OCI-LY7 (cell line): ENCODE measurements around the gene GLCE. TPM values are rescaled to one million over a fixed set of nuclear protein-coding genes. Genes with fewer than 3 reads are reported as not detected.

Experiments
- BruUV-seq: library from RNA; stranded (reverse); fragments of 400-500 nt; replicated peaks from 2 replicates; lab custom pipeline; 2021; lab: Mats Ljungman, UMichigan
- CTCF ChIA-PET: fragments of 300-600 bp; sonication (Branson Sonifier 250); formaldehyde crosslinking; loops from one replicate; lab custom pipeline; 2022; ENCODE audit warnings: antibody characterized with exemption; ENCODE audit not compliant: unreplicated experiment; lab: Charles Lee
- POLR2A ChIA-PET: fragments of 300-600 bp; sonication (Branson Sonifier 250); formaldehyde crosslinking; loops from one replicate; lab custom pipeline; 2022; ENCODE audit warnings: antibody characterized with exemption; lab: Charles Lee
- DNase-seq: peaks from one replicate; pipeline ENCODE4 v3.0.0-alpha.2; 2015; ENCODE audit warnings: low spot score
- H2AFZ ChIP-seq: fragments of 200-600 bp; sonication (generic), shearing (Covaris generic); 2 replicates; pipeline ENCODE4 v1.6.1; 2014; ENCODE audit warnings: mild to moderate bottlenecking, antibody characterized with exemption, low read length, moderate library complexity
- H3K27ac ChIP-seq: fragments of 200-600 bp; sonication (generic); 2 replicates; pipeline ENCODE4 v1.5.1; 2014; ENCODE audit warnings: mixed run types, low read depth, mild to moderate bottlenecking, moderate library complexity, low read length, inconsistent platforms; ENCODE audit not compliant: poor library complexity, severe bottlenecking
- H3K36me3 ChIP-seq: fragments of 200-600 bp; sonication (generic); 2 replicates; pipeline ENCODE4 v1.6.1; 2014; ENCODE audit warnings: mild to moderate bottlenecking, antibody characterized with exemption, low read length, moderate library complexity, mixed read lengths; ENCODE audit not compliant: insufficient read depth
- H3K4me1 ChIP-seq: fragments of 200-600 bp; sonication (generic); 2 replicates; pipeline ENCODE4 v1.5.1; 2014; ENCODE audit warnings: mild to moderate bottlenecking, low read length; ENCODE audit not compliant: insufficient read depth, poor library complexity, severe bottlenecking
- H3K4me2 ChIP-seq: fragments of 200-600 bp; sonication (generic); 2 replicates; pipeline ENCODE4 v1.6.1; 2014; ENCODE audit warnings: mild to moderate bottlenecking, low read length
- H3K4me3 ChIP-seq: fragments of 200-600 bp; sonication (generic); 2 replicates; pipeline ENCODE4 v1.5.1; 2014; ENCODE audit warnings: mild to moderate bottlenecking, low read depth, low read length; ENCODE audit not compliant: poor library complexity, severe bottlenecking
- H3K79me2 ChIP-seq: fragments of 200-600 bp; sonication (generic); 2 replicates; pipeline ENCODE4 v1.6.1; 2016; ENCODE audit warnings: low read depth, mild to moderate bottlenecking, low read length, moderate library complexity, mixed read lengths; ENCODE audit not compliant: insufficient read depth
- H3K9me2 ChIP-seq: fragments of 200-600 bp; sonication (generic); 2 replicates; pipeline ENCODE4 v1.6.1; 2016; ENCODE audit warnings: mild to moderate bottlenecking, low read length, mixed read lengths; ENCODE audit not compliant: insufficient read depth
- H3K9me3 ChIP-seq: fragments of 200-600 bp; sonication (generic); 2 replicates; pipeline ENCODE4 v1.6.1; 2014; ENCODE audit warnings: mild to moderate bottlenecking, mixed run types, low read length, mixed read lengths
- H4K20me1 ChIP-seq: fragments of 200-600 bp; sonication (generic); 2 replicates; pipeline ENCODE4 v1.6.1; 2014; ENCODE audit warnings: mild to moderate bottlenecking, antibody characterized with exemption, low read length, moderate library complexity, mixed read lengths; ENCODE audit not compliant: insufficient read depth
- EZH2phosphoT487 ChIP-seq: fragments of 200-600 bp; sonication (generic); IDR thresholded peaks from 2 replicates; pipeline ENCODE4 v1.6.1; 2018; ENCODE audit warnings: low read depth, borderline replicate concordance, mild to moderate bottlenecking, mixed run types, antibody characterized with exemption, low read length, moderate library complexity, mixed read lengths
- intact Hi-C: fragments of 100-400 bp; cut with micrococcal nuclease; formaldehyde crosslinking; loops from one replicate; pipeline ENCODE4 v1.10.0; 2022; ENCODE audit not compliant: unreplicated experiment
- total RNA-seq, 2 experiments: library from RNA; depleted of rRNA in 1 of 2; stranded (reverse); fragments of >200 nt in 1 of 2; shearing (Covaris generic) in 1 of 2; gene quantifications; 2 replicates each; pipeline ENCODE4 v1.2.3, GENCODE V29; 2014 to 2022
- TF ChIP-seq, protein P1 (sequence below): fragments of 200-600 bp; sonication (generic); conservative IDR thresholded peaks from 2 replicates; pipeline ENCODE4 v1.5.1; 2014; ENCODE audit warnings: mild to moderate bottlenecking, antibody characterized with exemption, low read length, moderate library complexity, mixed read lengths

Gene GLCE
- total RNA-seq, 2 experiments from 2014 or later = 7.0 to 7.1 TPM

- DNase-seq = no peak
- Histone ChIP-seq H3K27ac (no peak overlapping the region), H3K4me1 (no peaks in the 10 kb centered on the region), H3K36me3 (no peaks in the 10 kb centered on the region), H3K4me3 (no peak overlapping the region), H3K4me2 (no peak overlapping the region), H3K9me2 (no peaks in the 10 kb centered on the region), H4K20me1 (no peaks in the 10 kb centered on the region), H3K9me3 (no peaks in the 10 kb centered on the region), H3K79me2 (no peaks in the 10 kb centered on the region), H2AFZ (no peak overlapping the region)
- TF ChIP-seq EZH2phosphoT487 = no peak
- TF ChIP-seq, protein P1, sequence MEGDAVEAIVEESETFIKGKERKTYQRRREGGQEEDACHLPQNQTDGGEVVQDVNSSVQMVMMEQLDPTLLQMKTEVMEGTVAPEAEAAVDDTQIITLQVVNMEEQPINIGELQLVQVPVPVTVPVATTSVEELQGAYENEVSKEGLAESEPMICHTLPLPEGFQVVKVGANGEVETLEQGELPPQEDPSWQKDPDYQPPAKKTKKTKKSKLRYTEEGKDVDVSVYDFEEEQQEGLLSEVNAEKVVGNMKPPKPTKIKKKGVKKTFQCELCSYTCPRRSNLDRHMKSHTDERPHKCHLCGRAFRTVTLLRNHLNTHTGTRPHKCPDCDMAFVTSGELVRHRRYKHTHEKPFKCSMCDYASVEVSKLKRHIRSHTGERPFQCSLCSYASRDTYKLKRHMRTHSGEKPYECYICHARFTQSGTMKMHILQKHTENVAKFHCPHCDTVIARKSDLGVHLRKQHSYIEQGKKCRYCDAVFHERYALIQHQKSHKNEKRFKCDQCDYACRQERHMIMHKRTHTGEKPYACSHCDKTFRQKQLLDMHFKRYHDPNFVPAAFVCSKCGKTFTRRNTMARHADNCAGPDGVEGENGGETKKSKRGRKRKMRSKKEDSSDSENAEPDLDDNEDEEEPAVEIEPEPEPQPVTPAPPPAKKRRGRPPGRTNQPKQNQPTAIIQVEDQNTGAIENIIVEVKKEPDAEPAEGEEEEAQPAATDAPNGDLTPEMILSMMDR = no peak
- ChIA-PET CTCF (no interaction called here), POLR2A (no interaction called here)
- intact Hi-C loops = no loop called here
- BruUV-seq = no TSS peak
Measured at GRCh38 chr15:69119001-69119400, 41.4 kb upstream of the GLCE start.

DNA sequence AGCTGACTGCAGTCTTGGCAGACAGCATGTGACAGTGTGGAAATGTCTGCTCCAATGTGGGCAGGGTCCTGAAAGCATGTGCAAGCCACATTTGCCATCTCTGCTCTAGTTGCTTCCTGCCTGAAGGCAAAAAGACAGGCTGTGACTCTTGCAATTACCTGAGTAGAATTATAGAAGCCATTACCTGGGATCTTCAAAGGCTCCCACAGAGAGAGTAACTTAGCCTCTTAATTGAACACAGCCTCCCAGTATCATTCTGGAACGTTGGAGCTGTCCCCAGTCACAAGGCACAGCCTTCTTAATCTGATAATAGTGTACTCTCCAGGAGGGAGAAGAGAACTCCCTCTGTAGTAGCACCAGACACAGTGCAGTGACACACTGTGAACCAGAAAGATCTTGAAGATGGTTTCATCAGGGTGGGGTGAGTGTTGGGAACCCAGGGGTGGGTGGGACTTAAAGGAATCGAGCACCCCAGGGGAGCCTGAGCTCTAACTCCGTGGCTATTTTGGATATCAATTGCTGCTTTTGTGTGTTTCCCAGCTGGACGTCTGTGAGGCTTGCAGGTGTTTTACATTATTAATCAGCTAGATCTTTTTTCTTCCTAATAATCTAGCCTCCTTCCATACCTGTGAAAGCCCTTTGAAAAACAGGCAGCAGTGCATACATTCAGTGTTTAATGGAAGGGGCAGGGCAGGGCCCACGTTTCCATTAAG lies 40.6 kb upstream of the GLCE start:
- Histone ChIP-seq H3K79me2 (no peaks in the 10 kb centered on the region), H2AFZ (no peak overlapping the region), H3K9me3 (no peaks in the 10 kb centered on the region), H3K36me3 (no peaks in the 10 kb centered on the region), H3K4me3 (no peak overlapping the region), H3K4me2 (no peak overlapping the region), H3K27ac (no peak overlapping the region), H4K20me1 (no peaks in the 10 kb centered on the region), H3K9me2 (no peaks in the 10 kb centered on the region), H3K4me1 (no peaks in the 10 kb centered on the region)
- CTCF ChIA-PET = no interaction called here
- intact Hi-C loops = no loop called here
- POLR2A ChIA-PET = interaction anchor here (0.6 kb wide), 1 partner anchor 42 kb away, joined by 3 read pairs; no protein-coding TSS in a partner anchor
- no peak for TF ChIP-seq EZH2phosphoT487
- TF ChIP-seq, protein P1 = no peak
- DNase-seq = no peak
- no TSS peak for BruUV-seq

- Histone ChIP-seq H2AFZ (no peak overlapping the region), H3K9me2 (no peaks in the 10 kb centered on the region), H3K9me3 (no peaks in the 10 kb centered on the region), H3K79me2 (no peaks in the 10 kb centered on the region), H4K20me1 (no peaks in the 10 kb centered on the region), H3K4me2 (no peak overlapping the region), H3K4me3 (no peak overlapping the region), H3K27ac (no peak overlapping the region), H3K36me3 (no peaks in the 10 kb centered on the region), H3K4me1 (no peaks in the 10 kb centered on the region)
- TF ChIP-seq, protein P1 = no peak
- no peak for TF ChIP-seq EZH2phosphoT487
- no peak for DNase-seq
- ChIA-PET POLR2A (interaction anchor here (0.6 kb wide), 1 partner anchor 16 kb away, joined by 6 read pairs; no protein-coding TSS in a partner anchor), CTCF (no interaction called here)
- BruUV-seq = no TSS peak
- intact Hi-C loops = no loop called here
Measured at GRCh38 chr15:69120732-69121131, 39.7 kb upstream of the GLCE start.
